Measurements from ENCODE around the gene HEATR9. TPM values are rescaled to one million over a fixed set of nuclear protein-coding genes. Genes with fewer than 3 reads are reported as not detected.

Gene HEATR9
- total RNA-seq, 1 donor from 2014 or later, result not detected

GRCh38 chr17:35821308-35821707 is 47.4 kb downstream of the HEATR9 start:
- Mint-ChIP-seq H3K36me3 (ENCODE audit: insufficient read depth) (peaks cover 36% of the 10 kb centered on the region), H3K27ac (no peak overlapping the region), H3K9me3 (ENCODE audit: low read depth) (no peaks in the 10 kb centered on the region), H3K4me3 (ENCODE audit: low read depth) (no peak overlapping the region), H3K4me1 (ENCODE audit: low read depth) (peaks cover 9% of the 10 kb centered on the region), H3K27me3 (no peaks in the 10 kb centered on the region)
- TF ChIP-seq, protein P1, sequence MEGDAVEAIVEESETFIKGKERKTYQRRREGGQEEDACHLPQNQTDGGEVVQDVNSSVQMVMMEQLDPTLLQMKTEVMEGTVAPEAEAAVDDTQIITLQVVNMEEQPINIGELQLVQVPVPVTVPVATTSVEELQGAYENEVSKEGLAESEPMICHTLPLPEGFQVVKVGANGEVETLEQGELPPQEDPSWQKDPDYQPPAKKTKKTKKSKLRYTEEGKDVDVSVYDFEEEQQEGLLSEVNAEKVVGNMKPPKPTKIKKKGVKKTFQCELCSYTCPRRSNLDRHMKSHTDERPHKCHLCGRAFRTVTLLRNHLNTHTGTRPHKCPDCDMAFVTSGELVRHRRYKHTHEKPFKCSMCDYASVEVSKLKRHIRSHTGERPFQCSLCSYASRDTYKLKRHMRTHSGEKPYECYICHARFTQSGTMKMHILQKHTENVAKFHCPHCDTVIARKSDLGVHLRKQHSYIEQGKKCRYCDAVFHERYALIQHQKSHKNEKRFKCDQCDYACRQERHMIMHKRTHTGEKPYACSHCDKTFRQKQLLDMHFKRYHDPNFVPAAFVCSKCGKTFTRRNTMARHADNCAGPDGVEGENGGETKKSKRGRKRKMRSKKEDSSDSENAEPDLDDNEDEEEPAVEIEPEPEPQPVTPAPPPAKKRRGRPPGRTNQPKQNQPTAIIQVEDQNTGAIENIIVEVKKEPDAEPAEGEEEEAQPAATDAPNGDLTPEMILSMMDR (IDR thresholded peaks at IDR 0.05; ENCODE audit: unreplicated experiment), result no peak
- no peak for DNase-seq (ENCODE audit: low spot score, unreplicated experiment)

DNA sequence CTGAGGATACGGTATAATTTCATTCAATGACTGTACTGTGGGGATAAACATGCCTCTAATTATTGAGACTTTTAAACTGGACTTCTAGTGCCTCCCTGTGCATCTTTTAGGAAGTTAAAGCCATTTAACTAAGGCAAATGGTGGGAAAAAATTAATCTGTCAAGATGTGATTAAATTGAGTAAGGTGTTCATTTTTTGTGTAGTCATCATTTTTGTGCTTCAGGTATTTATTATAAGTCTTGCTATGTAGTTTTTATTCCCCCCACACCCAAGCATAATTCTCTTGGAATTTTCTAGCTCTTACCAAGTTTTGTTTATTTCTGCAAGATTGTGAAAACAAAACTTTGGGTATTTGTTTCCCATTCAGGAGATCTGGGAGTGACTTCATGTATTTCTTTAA is 49.2 kb downstream of the HEATR9 start:
- DNase-seq (ENCODE audit: low spot score, unreplicated experiment), result no peak
- peaks cover 11% of the 10 kb centered on the region for H3K4me1 Mint-ChIP-seq (ENCODE audit: low read depth)
- no peak overlapping the region for H3K27ac Mint-ChIP-seq
- peaks cover 26% of the 10 kb centered on the region for H3K36me3 Mint-ChIP-seq (ENCODE audit: insufficient read depth)
- TF ChIP-seq, protein P1 (IDR thresholded peaks at IDR 0.05; ENCODE audit: unreplicated experiment), result no peak
- no peak overlapping the region for H3K4me3 Mint-ChIP-seq (ENCODE audit: low read depth)
- no peaks in the 10 kb centered on the region for H3K9me3 Mint-ChIP-seq (ENCODE audit: low read depth)
- H3K27me3 Mint-ChIP-seq, result no peaks in the 10 kb centered on the region

DNA sequence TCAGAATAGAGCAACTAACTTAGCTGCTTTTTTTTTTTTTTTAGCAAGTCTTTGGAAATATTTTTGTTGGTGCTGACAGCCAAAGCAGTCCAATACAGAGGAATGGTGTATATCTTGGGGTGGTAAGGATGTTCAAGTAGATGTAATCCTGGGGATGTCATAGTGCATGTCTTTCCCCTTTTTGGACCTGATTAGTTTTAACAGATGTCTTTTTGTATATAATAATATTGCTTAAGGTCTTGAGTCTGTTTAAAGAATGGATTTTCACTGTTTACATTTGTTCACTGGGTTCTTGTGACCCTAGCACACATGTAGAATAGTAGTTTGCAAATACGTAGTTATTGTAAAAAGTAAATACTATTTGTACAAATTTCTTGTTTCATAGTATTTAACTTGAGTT is 51.5 kb downstream of the HEATR9 start:
- Mint-ChIP-seq H3K4me1 (ENCODE audit: low read depth) (peaks cover 14% of the 10 kb centered on the region), H3K27me3 (no peaks in the 10 kb centered on the region), H3K27ac (no peak overlapping the region), H3K4me3 (ENCODE audit: low read depth) (no peak overlapping the region), H3K36me3 (ENCODE audit: insufficient read depth) (peaks cover 16% of the 10 kb centered on the region), H3K9me3 (ENCODE audit: low read depth) (no peaks in the 10 kb centered on the region)
- TF ChIP-seq, protein P1 (IDR thresholded peaks at IDR 0.05; ENCODE audit: unreplicated experiment), result no peak
- no peak for DNase-seq (ENCODE audit: low spot score, unreplicated experiment)

DNA sequence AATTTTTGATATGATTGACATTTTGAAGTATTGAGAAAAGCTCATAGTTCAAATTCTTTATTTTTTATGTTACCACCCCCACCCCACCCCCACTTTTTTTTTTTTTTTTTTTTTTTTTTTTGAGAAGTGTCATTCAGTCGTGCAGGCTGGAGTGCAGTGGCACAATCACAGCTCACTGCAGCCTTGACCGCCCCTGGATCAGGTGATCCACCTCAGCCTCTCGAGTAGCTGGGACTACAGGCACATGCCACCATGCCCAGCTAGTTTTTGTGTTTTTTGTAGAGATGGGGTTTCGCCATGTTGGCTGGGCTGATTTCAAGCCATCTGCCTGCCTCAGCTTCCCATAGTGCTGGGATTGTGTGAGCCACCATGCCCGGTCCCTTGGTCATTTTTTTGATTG is 52.0 kb downstream of the HEATR9 start:
- no peak overlapping the region for H3K27ac Mint-ChIP-seq
- no peaks in the 10 kb centered on the region for H3K27me3 Mint-ChIP-seq
- no peak for DNase-seq (ENCODE audit: low spot score, unreplicated experiment)
- no peaks in the 10 kb centered on the region for H3K9me3 Mint-ChIP-seq (ENCODE audit: low read depth)
- H3K4me3 Mint-ChIP-seq (ENCODE audit: low read depth), result no peak overlapping the region
- TF ChIP-seq, protein P1 (IDR thresholded peaks at IDR 0.05; ENCODE audit: unreplicated experiment), result no peak
- peaks cover 15% of the 10 kb centered on the region for H3K36me3 Mint-ChIP-seq (ENCODE audit: insufficient read depth)
- H3K4me1 Mint-ChIP-seq (ENCODE audit: low read depth), result peaks cover 15% of the 10 kb centered on the region

DNA sequence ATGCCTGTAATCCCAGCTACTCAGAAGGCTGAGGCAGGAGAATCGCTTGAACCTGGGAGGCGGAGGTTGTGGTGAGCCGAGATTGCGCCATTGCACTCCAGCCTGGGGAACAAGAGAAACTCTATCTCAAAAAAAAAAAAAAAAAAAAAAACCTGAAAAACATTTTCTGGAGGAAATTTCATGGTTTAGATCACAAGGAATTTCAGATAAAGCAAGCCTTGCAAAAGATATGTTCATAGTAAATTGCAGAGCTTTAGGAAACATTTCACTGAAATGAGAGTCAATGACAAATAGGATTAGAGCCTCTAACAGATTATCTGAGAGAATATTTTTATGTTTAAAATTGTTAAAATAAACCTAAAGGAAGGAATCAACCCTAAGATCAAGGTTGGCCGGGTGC is 56.2 kb downstream of the HEATR9 start:
- H3K27ac Mint-ChIP-seq, result no peak overlapping the region
- peaks cover 20% of the 10 kb centered on the region for H3K4me1 Mint-ChIP-seq (ENCODE audit: low read depth)
- TF ChIP-seq, protein P1 (IDR thresholded peaks at IDR 0.05; ENCODE audit: unreplicated experiment), result no peak
- H3K36me3 Mint-ChIP-seq (ENCODE audit: insufficient read depth), result peaks cover 5% of the 10 kb centered on the region
- H3K4me3 Mint-ChIP-seq (ENCODE audit: low read depth), result no peak overlapping the region
- H3K9me3 Mint-ChIP-seq (ENCODE audit: low read depth), result no peaks in the 10 kb centered on the region
- DNase-seq (ENCODE audit: low spot score, unreplicated experiment), result no peak
- H3K27me3 Mint-ChIP-seq, result peaks cover 6% of the 10 kb centered on the region
